Sigmoid colon (tissue), 4 donors: Measurements from ENCODE around the gene VPS50.

Experiments
- POLR2A ChIP-seq, 2 donors: fragments of 450-650 bp; IDR thresholded peaks; one replicate each; pipeline ENCODE4 v1.6.1; 2016; ENCODE audit warnings: antibody characterized with exemption in 2 of 2, mild to moderate bottlenecking in 2 of 2, moderate library complexity in 2 of 2
- POLR2AphosphoS5 ChIP-seq, 4 donors: sonication (generic); formaldehyde crosslinking; IDR thresholded peaks; one replicate each; pipeline ENCODE4 v1.6.1; 2017; ENCODE audit warnings: antibody characterized with exemption in 4 of 4
- TF ChIP-seq, protein P1 (sequence below), 4 experiments: fragments of 450-650 bp in 3 of 4; fragments of 200-600 bp in 1 of 4; IDR thresholded peaks; one replicate each; pipeline ENCODE4 v1.5.1; 2016 to 2019; ENCODE audit warnings: antibody characterized with exemption in 4 of 4, mild to moderate bottlenecking in 3 of 4, moderate library complexity in 2 of 4

- TF ChIP-seq POLR2A (IDR thresholded peaks at IDR 0.05), result no peak
- TF ChIP-seq, protein P1, sequence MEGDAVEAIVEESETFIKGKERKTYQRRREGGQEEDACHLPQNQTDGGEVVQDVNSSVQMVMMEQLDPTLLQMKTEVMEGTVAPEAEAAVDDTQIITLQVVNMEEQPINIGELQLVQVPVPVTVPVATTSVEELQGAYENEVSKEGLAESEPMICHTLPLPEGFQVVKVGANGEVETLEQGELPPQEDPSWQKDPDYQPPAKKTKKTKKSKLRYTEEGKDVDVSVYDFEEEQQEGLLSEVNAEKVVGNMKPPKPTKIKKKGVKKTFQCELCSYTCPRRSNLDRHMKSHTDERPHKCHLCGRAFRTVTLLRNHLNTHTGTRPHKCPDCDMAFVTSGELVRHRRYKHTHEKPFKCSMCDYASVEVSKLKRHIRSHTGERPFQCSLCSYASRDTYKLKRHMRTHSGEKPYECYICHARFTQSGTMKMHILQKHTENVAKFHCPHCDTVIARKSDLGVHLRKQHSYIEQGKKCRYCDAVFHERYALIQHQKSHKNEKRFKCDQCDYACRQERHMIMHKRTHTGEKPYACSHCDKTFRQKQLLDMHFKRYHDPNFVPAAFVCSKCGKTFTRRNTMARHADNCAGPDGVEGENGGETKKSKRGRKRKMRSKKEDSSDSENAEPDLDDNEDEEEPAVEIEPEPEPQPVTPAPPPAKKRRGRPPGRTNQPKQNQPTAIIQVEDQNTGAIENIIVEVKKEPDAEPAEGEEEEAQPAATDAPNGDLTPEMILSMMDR (IDR thresholded peaks at IDR 0.05), result no peak
- no peak for TF ChIP-seq POLR2AphosphoS5 (IDR thresholded peaks at IDR 0.05)
Measured at GRCh38 chr7:93279541-93279940, 47.4 kb downstream of the VPS50 start.
